ENCODE results near the gene REXO1.
"Not testable (repeated sequence)": the region's sequence is repeated elsewhere in the genome, so short reads cannot be mapped to it uniquely, and the experiment has no call there.

The REXO1 gene, protein sequence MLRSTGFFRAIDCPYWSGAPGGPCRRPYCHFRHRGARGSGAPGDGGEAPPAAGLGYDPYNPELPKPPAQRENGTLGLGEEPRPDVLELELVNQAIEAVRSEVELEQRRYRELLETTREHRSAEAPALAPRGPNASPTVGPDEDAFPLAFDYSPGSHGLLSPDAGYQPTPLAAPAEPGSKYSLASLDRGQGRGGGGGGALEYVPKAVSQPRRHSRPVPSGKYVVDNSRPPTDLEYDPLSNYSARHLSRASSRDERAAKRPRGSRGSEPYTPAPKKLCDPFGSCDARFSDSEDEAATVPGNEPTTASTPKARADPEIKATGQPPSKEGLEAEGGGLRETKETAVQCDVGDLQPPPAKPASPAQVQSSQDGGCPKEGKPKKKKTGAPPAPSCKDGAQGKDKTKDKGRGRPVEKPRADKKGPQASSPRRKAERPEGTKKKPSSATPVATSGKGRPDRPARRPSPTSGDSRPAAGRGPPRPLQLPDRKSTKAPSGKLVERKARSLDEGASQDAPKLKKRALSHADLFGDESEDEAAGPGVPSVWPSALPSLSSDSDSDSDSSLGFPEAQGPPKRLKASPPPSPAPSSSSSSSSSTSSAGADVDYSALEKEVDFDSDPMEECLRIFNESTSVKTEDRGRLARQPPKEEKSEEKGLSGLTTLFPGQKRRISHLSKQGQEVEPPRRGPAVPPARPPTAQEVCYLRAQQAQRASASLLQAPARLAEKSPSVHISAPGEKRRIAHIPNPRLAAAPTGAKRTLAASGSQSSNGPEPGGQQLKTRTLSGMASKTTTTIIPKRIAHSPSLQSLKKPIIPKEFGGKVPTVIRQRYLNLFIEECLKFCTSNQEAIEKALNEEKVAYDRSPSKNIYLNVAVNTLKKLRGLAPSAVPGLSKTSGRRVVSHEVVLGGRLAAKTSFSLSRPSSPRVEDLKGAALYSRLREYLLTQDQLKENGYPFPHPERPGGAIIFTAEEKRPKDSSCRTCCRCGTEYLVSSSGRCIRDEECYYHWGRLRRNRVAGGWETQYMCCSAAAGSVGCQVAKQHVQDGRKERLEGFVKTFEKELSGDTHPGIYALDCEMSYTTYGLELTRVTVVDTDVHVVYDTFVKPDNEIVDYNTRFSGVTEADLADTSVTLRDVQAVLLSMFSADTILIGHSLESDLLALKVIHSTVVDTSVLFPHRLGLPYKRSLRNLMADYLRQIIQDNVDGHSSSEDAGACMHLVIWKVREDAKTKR

GRCh38 chr19:1848399-1849131 lies at the start of gene REXO1:
REXO1 (minus strand) TSS chr19:1848483; CDS start chr19:1848358, 125 bp downstream.
- peak; percentile 96 for DNase-seq (ENCODE audit: low read depth)

DNA sequence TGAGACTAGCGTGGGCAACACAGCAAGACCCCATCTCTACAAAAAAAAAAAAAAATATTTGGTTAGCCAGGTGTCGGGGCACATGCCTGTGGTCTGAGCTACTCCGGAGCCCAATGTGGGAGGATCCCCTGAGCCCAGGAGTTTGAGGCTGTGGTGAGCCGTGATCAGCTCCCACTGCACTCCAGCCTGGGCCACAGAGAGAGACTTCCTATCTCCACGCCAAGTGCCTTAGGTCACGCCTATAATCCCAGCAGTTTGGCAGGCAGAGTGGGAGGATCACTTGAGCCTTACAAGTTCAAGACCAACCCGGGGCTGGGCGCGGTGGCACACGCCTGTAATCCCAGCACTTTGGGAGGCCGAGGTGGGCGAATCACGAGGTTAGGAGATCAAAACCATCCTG lies 48.2 kb upstream of the REXO1 start:
- no peak for DNase-seq (ENCODE audit: low read depth)

- DNase-seq (ENCODE audit: low read depth), result no peak
These were observed 45.5 kb upstream of the REXO1 start for GRCh38 chr19:1893791-1894190.

- no peak for DNase-seq (ENCODE audit: low read depth)
These were observed 41.6 kb upstream of the REXO1 start for GRCh38 chr19:1889907-1890306.

- DNase-seq (ENCODE audit: low read depth), result no peak
These were observed 40.1 kb upstream of the REXO1 start for GRCh38 chr19:1888385-1888784.

DNA sequence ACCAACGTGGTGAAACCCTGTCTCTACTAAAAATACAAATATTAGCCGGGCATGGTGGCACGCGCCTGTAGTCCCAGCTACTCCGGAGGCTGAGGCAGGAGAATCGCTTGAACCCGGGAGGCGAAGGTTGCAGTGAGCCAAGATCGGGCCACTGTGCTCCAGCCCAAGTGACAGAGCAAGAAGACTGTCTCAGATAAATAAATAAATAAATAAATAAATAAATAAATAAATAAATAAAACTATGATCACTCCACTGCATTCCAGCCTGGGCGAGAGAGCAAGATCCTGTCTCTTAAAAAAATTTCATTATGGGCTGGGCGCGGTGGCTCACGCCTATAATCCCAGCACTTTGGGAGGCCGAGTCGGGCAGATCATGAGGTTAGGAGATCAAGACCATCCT lies 38.1 kb upstream of the REXO1 start:
- not testable (repeated sequence) for DNase-seq (ENCODE audit: low read depth)

DNA sequence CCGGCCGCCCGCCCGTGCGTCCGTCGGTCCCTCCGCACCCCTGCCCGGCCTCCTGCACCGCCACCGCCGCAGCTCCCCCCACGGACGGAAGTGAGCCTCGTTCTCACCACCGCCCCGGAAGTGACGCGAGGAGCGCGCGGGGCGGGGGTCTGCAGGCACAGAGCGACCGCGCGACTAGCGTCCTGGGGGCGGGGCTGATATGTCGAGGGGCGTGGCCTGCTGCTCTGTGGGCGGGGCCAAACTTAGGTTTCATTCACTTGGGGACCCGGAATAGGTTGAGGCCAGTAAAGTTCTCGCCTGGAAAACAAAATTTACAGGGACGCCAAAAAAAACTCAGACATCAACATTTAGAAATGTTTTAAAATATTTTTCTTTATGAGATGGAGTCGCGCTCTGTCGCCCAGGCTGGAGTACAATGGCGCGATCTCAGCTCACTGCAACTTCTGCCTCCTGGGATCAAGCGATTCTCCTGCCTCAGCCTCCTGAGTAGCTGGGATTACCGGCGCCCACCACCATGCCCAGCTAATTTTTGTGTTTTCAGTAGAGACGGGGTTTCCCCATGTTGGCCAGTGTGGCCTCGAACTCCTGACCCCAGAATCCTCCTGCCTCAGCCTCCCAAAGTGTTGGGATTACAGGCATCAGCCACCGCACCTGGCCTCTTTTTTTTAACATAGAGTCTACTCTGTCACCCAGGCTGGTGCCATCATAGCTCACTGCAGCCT lies 37.3 kb upstream of the REXO1 start, which contains the start of gene ABHD17A:
Gene ABHD17A, minus strand, starts transcription at position 99 of the 722 bp plus-strand sequence. CDS start 3,930 bp downstream, outside the sequence.
- peak; percentile 92 for DNase-seq (ENCODE audit: low read depth)

- no peak for DNase-seq (ENCODE audit: low read depth)
These were observed 36.5 kb upstream of the REXO1 start for GRCh38 chr19:1884719-1885334.

- no peak for DNase-seq (ENCODE audit: low read depth)
These were observed 36.0 kb upstream of the REXO1 start for GRCh38 chr19:1884291-1884718.

- no peak for DNase-seq (ENCODE audit: low read depth)
These were observed 35.5 kb upstream of the REXO1 start for GRCh38 chr19:1883784-1884183.

- DNase-seq (ENCODE audit: low read depth), result no peak
These were observed 34.8 kb upstream of the REXO1 start for GRCh38 chr19:1882786-1883692.

DNA sequence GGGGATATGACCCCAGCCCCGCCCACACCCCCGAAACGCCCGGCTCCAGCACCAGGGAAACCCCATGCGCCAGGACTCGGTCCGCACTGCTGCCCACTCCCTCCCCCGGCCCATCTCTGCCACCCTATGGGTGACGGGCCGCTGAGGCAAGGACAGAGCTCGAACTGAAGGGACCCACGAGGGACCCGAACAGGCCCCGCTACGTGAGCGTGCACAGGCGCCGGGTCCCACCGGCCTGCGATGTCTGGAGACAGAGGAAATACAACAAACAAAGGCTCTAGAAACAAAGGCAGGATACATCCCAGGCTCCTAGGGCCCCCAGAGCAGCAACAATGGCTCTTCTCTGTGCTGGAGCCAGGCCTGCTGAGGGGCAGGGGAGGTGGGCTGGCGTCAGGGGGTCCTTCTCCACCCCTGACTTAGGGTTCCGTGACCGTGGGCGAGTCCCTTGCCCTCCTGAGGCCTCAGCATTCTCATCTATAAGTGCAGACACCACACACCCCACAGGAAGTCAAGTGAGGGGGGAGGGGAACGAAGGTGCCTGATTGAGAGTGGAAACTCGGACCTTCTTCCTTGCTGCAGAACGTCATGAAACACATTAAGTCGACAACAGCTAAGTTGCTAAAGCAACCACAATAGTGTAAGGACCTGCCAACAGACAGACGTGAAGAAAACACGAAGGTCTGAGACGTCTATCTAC lies 34.0 kb upstream of the REXO1 start:
- DNase-seq (ENCODE audit: low read depth), result peak; percentile 46

DNA sequence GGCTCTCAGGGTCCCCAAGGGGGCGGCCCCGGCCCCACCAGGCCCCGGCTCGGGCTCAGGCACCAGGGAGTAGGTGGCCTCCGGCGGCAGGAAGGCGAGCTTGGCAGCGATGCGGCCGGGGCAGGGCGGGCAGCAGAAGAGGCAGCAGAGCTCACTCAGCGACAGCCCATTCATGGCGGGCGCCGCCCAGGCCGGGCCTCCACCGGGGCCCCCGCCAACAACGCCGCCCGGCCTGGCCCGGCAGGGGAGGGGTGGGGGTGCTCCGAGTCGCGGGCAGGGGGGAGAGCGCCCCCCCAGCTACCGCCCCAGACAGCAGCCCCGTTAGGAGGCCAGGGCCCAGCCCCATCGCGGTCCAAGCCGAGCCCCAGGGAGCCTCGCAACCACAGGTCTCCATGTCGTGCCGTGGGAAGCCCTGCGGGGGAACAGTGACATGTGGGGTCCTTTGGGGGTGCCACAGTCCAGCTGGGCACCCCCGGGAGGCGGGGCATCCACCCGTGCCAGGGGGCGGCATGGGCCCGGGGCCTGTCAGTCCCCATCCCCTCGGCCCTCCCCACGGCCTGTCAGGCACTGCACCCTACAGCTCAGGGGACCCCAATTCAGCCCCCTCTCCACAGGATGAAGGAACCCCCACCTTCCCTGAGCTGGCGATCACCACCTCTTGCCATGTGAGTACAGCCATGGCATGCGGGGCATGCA lies 33.3 kb upstream of the REXO1 start:
- not testable (repeated sequence) for DNase-seq (ENCODE audit: low read depth)

DNA sequence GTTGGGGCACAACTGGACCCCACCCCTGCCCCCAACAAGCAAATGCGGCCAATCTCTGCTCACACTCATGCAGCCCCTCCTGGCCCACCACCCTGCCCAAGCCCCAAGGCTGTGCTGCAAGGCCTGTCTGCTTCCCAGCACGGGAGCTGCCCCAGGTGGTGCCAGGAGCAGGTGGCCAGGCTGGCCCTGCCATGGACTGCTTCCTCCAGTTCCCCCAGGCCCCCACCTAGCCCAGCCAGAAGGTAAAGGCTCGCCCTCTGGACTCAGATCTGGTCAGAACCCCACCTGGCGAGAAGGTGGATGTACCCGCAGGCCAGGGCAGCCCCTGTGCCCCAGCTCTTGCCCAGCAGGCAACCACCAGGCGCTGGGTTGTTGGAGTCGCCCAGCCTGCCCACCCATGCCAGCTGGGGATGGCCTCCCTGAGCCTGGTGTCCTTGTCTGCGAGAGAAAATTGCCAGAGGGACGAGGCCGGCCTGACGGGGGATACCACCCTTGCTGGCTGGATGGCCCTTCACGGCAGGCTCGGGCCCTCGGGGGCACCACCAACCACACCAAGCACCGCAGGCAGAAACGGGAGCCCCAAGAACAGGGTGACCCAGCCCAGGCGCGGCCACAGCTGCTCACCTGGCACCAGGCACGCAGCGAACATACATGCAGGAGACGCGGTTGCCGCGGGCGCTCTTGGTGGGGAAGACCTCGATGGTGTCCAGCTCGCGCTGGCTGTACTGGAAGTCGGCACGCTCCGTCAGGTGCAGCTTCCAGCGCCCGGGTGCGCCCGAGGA lies 32.5 kb upstream of the REXO1 start:
- no peak for DNase-seq (ENCODE audit: low read depth)

DNA sequence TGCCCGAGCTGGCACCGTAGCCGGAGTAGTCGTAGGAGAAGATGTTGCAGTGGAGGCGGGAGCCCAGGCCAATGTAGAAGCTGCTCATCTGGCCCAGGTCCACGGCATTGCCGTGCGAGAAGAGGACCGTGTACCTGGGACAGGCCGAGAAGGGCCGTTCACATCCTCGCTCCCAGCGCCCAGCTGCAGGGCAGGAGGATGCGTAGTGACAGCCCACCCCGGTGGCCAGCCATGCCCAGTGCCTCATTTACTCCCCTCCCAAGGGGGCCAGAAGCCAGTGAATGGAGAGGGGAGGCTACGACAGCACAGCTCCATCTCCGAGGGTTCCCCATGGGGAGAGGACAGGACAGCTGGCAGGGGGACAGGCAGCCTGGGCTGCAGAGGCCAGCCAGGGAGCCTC lies 31.7 kb upstream of the REXO1 start:
- not testable (repeated sequence) for DNase-seq (ENCODE audit: low read depth)

GRCh38 chr19:1878583-1878982 lies 30.3 kb upstream of the REXO1 start:
- not testable (repeated sequence) for DNase-seq (ENCODE audit: low read depth)

DNA sequence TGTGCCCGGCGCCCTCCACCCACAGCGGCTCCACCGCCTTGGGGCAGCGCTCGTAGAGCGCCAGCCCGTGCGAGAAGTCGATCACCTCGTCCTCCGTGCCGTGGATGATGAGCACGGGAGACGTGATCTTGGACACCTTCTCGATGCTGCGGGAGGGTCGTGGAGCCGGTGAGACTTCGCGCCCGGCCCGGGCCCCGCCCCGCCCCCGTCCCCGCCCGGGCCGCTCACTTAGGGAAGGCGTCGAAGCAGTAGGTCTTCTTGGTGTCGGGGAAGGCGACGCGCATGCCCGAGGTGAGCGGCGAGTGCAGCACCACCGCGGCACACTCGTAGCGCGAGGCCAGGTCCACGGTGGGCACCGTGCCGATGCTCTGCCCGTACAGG lies 29.0 kb upstream of the REXO1 start:
- not testable (repeated sequence) for DNase-seq (ENCODE audit: low read depth)

All from stimulated activated CD8-positive, alpha-beta memory T cell treated with anti-CD3 and anti-CD28 coated beads, Interleukin-15, amount 100 ng/mL, for 1 hour (primary cell).